CD4-positive, alpha-beta T cell treated with Interferon alpha-2 for 1 hour (primary cell): ENCODE results near the gene CP.
"Not testable (repeated sequence)": the region's sequence is repeated elsewhere in the genome, so short reads cannot be mapped to it uniquely, and the experiment has no call there.

Experiments
- DNase-seq, 2 donors: peaks; one replicate each; pipeline ENCODE4 v3.0.0-alpha.2; 2020 to 2022

The CP gene

GRCh38 chr3:149226776-149227175 lies 5.1 kb upstream of the CP start:
- no peak for DNase-seq

GRCh38 chr3:149224736-149225594 lies 3.3 kb upstream of the CP start:
- peak; percentile 34 to 48 for DNase-seq

GRCh38 chr3:149223461-149223820 lies 1.8 kb upstream of the CP start:
- no peak for DNase-seq

GRCh38 chr3:149219380-149220121 lies 2.1 kb downstream of the CP start:
- DNase-seq: not testable (repeated sequence)

GRCh38 chr3:149217347-149217746 lies 4.3 kb downstream of the CP start:
- no peak for DNase-seq

GRCh38 chr3:149216193-149216869 lies 5.3 kb downstream of the CP start:
- no peak for DNase-seq

- no peak for DNase-seq
Observed at GRCh38 chr3:149215515-149215914, 6.1 kb downstream of the CP start.

GRCh38 chr3:149214702-149215101 lies 6.9 kb downstream of the CP start:
- DNase-seq: no peak

GRCh38 chr3:149212386-149212785 lies 9.2 kb downstream of the CP start:
- no peak for DNase-seq

GRCh38 chr3:149209431-149209830 lies 12.2 kb downstream of the CP start:
- DNase-seq: no peak

- no peak for DNase-seq
Observed at GRCh38 chr3:149207475-149207874, 14.2 kb downstream of the CP start.

GRCh38 chr3:149204390-149204991 lies 17.1 kb downstream of the CP start:
- no peak for DNase-seq

- peak in 1 of 2 donors; percentile 15 for DNase-seq
Observed at GRCh38 chr3:149203758-149204157, 17.9 kb downstream of the CP start.

- no peak for DNase-seq
Observed at GRCh38 chr3:149199474-149199873, 22.2 kb downstream of the CP start.

GRCh38 chr3:149198611-149199010 lies 23.0 kb downstream of the CP start:
- no peak for DNase-seq

- DNase-seq: no peak
Observed at GRCh38 chr3:149197669-149198068, 24.0 kb downstream of the CP start.

- not testable (repeated sequence) for DNase-seq
Observed at GRCh38 chr3:149196805-149197592, 24.6 kb downstream of the CP start.

- DNase-seq: no peak
Observed at GRCh38 chr3:149195221-149195620, 26.4 kb downstream of the CP start.

- no peak for DNase-seq
Observed at GRCh38 chr3:149188494-149188893, 33.1 kb downstream of the CP start.

GRCh38 chr3:149186721-149187120 lies 34.9 kb downstream of the CP start:
- no peak for DNase-seq

- DNase-seq: no peak
Observed at GRCh38 chr3:149186219-149186618, 35.4 kb downstream of the CP start.

GRCh38 chr3:149181182-149181581 lies 40.4 kb downstream of the CP start:
- DNase-seq: no peak
